ENCODE data around the gene CCT5.

The CCT5 gene

GRCh38 chr5:10249948-10250805, at the start of gene CCT5 (continued):
- no peak for TF ChIP-seq ZNF174 (tag by site-specific recombination; IDR thresholded peaks at IDR 0.05)
- TF ChIP-seq YY1 (tag by site-specific recombination; IDR thresholded peaks at IDR 0.05), result peak; percentile 92
- no peak for TF ChIP-seq ZNF398 (tag by site-specific recombination; IDR thresholded peaks at IDR 0.05)
- peak; percentile 100 for TF ChIP-seq PRDM10 (tag by site-specific recombination; IDR thresholded peaks at IDR 0.05)
- TF ChIP-seq ZNF175 (tag by site-specific recombination; IDR thresholded peaks at IDR 0.05), result no peak
- TF ChIP-seq ZNF558 (tag by site-specific recombination; IDR thresholded peaks at IDR 0.05), result 0 out of 2 replicates have a peak, but pooled peaks have one; percentile 37
- no peak for TF ChIP-seq ZNF571 (tag by site-specific recombination; IDR thresholded peaks at IDR 0.05)
- TF ChIP-seq ZBTB11 (tag by site-specific recombination; conservative IDR thresholded peaks at IDR 0.05; ENCODE audit: low read depth), result peak; percentile 94
- no peak for TF ChIP-seq ZNF140 (tag by site-specific recombination; IDR thresholded peaks at IDR 0.05)
- TF ChIP-seq ZNF677 (tag by site-specific recombination; IDR thresholded peaks at IDR 0.05), result no peak
- TF ChIP-seq ZNF366 (tag by site-specific recombination; conservative IDR thresholded peaks at IDR 0.05), result no peak
- TF ChIP-seq KLF1 (tag by site-specific recombination; IDR thresholded peaks at IDR 0.05), result peak; percentile 78
- peak; percentile 98 for TF ChIP-seq PRDM1 (tag by site-specific recombination; IDR thresholded peaks at IDR 0.05)
- peak; percentile 98 for TF ChIP-seq ZNF335 (tag by site-specific recombination; conservative IDR thresholded peaks at IDR 0.05)
- TF ChIP-seq ZFP3 (tag by site-specific recombination; IDR thresholded peaks at IDR 0.05; ENCODE audit: low read depth), result no peak
- no peak for TF ChIP-seq SALL2 (tag by site-specific recombination; IDR thresholded peaks at IDR 0.05; ENCODE audit: borderline replicate concordance)

GRCh38 chr5:10201223-10201868, 48.7 kb upstream of the CCT5 start:
- ChIA-PET POLR2A (no interaction called here), CTCF (interaction anchor here (0.5 to 1.7 kb wide), 12 partner anchors 9 to 1212 kb away, joined by 3 to 8 read pairs (median 4); no protein-coding TSS in a partner anchor)
- TF ChIP-seq HIC1 (tag by site-specific recombination; IDR thresholded peaks at IDR 0.05) (no peak), GLIS2 (tag by site-specific recombination; IDR thresholded peaks at IDR 0.05) (no peak), ZNF350 (tag by site-specific recombination; IDR thresholded peaks at IDR 0.05) (no peak), PRDM6 (tag by site-specific recombination; IDR thresholded peaks at IDR 0.05) (no peak)

More at GRCh38 chr5:10201223-10201868, 48.7 kb upstream of the CCT5 start:
- no peaks in the 10 kb centered on the region for H3K9me3 ChIP-seq (ENCODE audit: control insufficient read depth, insufficient read depth, low read depth, low read length)
- H3K4me1 ChIP-seq (ENCODE audit: control insufficient read depth, insufficient read depth, low read length), result no peaks in the 10 kb centered on the region
- no peak overlapping the region for H3K4me3 ChIP-seq (ENCODE audit: low read depth, low read length)
- no peaks in the 10 kb centered on the region for H3K36me3 ChIP-seq (ENCODE audit: control insufficient read depth in 2 of 2, insufficient read depth in 1 of 2, low read length in 2 of 2)
- no peak overlapping the region for H3K27ac ChIP-seq (ENCODE audit: extremely low read depth, low read depth, low read length)
